Measurements from ENCODE around the gene KRTAP4-7. TPM values are rescaled to one million over a fixed set of nuclear protein-coding genes. Genes with fewer than 3 reads are reported as not detected.

KRTAP4-7 gene
- total RNA-seq, 2 experiments from 2014 or later: not detected

Other genes with a start within 250 kb of the KRTAP4-7 start
- not detected for gene KRT12, start 216.9 kb upstream of the KRTAP4-7 start, total RNA-seq
- not detected for gene KRT20, start 198.9 kb upstream of the KRTAP4-7 start, total RNA-seq
- not detected for gene KRT23, start 146.5 kb upstream of the KRTAP4-7 start, total RNA-seq
- gene KRT39, start 117.2 kb upstream of the KRTAP4-7 start, total RNA-seq: not detected
- gene KRT40, start 99.8 kb upstream of the KRTAP4-7 start, total RNA-seq: not detected
- not detected for gene KRTAP3-3, start 90.0 kb upstream of the KRTAP4-7 start, total RNA-seq
- gene KRTAP3-2, start 84.2 kb upstream of the KRTAP4-7 start, total RNA-seq: not detected
- not detected for gene KRTAP3-1, start 75.0 kb upstream of the KRTAP4-7 start, total RNA-seq
- not detected for gene KRTAP1-5, start 56.9 kb upstream of the KRTAP4-7 start, total RNA-seq
- not detected for gene KRTAP1-4, start 54.0 kb upstream of the KRTAP4-7 start, total RNA-seq
- not detected for gene KRTAP1-3, start 49.3 kb upstream of the KRTAP4-7 start, total RNA-seq
- gene KRTAP1-1, start 42.7 kb upstream of the KRTAP4-7 start, total RNA-seq: not detected
- not detected for gene KRTAP2-1, start 36.8 kb upstream of the KRTAP4-7 start, total RNA-seq
- not detected for gene KRTAP2-2, start 28.9 kb upstream of the KRTAP4-7 start, total RNA-seq
- gene KRTAP2-3, start 24.0 kb upstream of the KRTAP4-7 start, total RNA-seq: not detected
- gene KRTAP2-4, start 18.3 kb upstream of the KRTAP4-7 start, total RNA-seq: not detected
- gene KRTAP4-8, start 14.0 kb downstream of the KRTAP4-7 start, total RNA-seq: not detected
- not detected for gene KRTAP4-16, start 18.1 kb downstream of the KRTAP4-7 start, total RNA-seq
- gene KRTAP4-9, start 21.2 kb downstream of the KRTAP4-7 start, total RNA-seq: not detected
- not detected for gene KRTAP4-11, start 34.2 kb downstream of the KRTAP4-7 start, total RNA-seq
- not detected for gene KRTAP4-12, start 40.0 kb downstream of the KRTAP4-7 start, total RNA-seq
- gene KRTAP4-6, start 56.4 kb downstream of the KRTAP4-7 start, total RNA-seq: not detected
- gene KRTAP4-5, start 65.7 kb downstream of the KRTAP4-7 start, total RNA-seq: not detected
- not detected for gene KRTAP4-4, start 76.6 kb downstream of the KRTAP4-7 start, total RNA-seq
- not detected for gene KRTAP4-3, start 84.1 kb downstream of the KRTAP4-7 start, total RNA-seq
- not detected for gene KRTAP4-2, start 94.1 kb downstream of the KRTAP4-7 start, total RNA-seq
- gene KRTAP4-1, start 100.8 kb downstream of the KRTAP4-7 start, total RNA-seq: not detected
- gene KRTAP9-1, start 105.7 kb downstream of the KRTAP4-7 start, total RNA-seq: not detected
- not detected for gene KRTAP9-2, start 142.5 kb downstream of the KRTAP4-7 start, total RNA-seq
- not detected for gene KRTAP9-3, start 148.3 kb downstream of the KRTAP4-7 start, total RNA-seq
- not detected for gene KRTAP9-8, start 153.8 kb downstream of the KRTAP4-7 start, total RNA-seq
- not detected for gene KRTAP9-4, start 165.5 kb downstream of the KRTAP4-7 start, total RNA-seq
- not detected for gene KRTAP9-9, start 171.2 kb downstream of the KRTAP4-7 start, total RNA-seq
- gene KRTAP9-6, start 181.2 kb downstream of the KRTAP4-7 start, total RNA-seq: not detected
- gene KRTAP9-7, start 191.5 kb downstream of the KRTAP4-7 start, total RNA-seq: not detected
- gene KRTAP29-1, start 218.7 kb downstream of the KRTAP4-7 start, total RNA-seq: not detected
- not detected for gene KRTAP16-1, start 225.2 kb downstream of the KRTAP4-7 start, total RNA-seq
- not detected for gene KRTAP17-1, start 231.6 kb downstream of the KRTAP4-7 start, total RNA-seq

Data from activated CD4-positive, alpha-beta T cell treated with anti-CD3 and anti-CD28 coated beads for 36 hours (primary cell).